Measurements from ENCODE around the gene RAB44. TPM values are rescaled to one million over a fixed set of nuclear protein-coding genes. Genes with fewer than 3 reads are reported as not detected.

RAB44 gene
- total RNA-seq, 2 donors from 2014 or later, result 4.1 to 7.9 TPM

- Mint-ChIP-seq H3K4me1 (ENCODE audit: low read depth in 2 of 2) (peaks cover 64 to 72% of the 10 kb centered on the region in 2 donors), H3K36me3 (no peaks in the 10 kb centered on the region), H3K4me3 (peak overlapping the region; percentile 87)
Observed at GRCh38 chr6:36755435-36756348, 58.1 kb downstream of the RAB44 start.

GRCh38 chr6:36756786-36757185 lies 59.2 kb downstream of the RAB44 start:
- peak overlapping the region; percentile 87 for H3K4me3 Mint-ChIP-seq
- H3K36me3 Mint-ChIP-seq, result no peaks in the 10 kb centered on the region
- peak overlapping the region; percentile 97 to 98 for H3K27ac Mint-ChIP-seq
- H3K27me3 Mint-ChIP-seq, result no peaks in the 10 kb centered on the region
- ATAC-seq (no peak), DNase-seq (ENCODE audit: low spot score) (no peak)
- H3K9me3 Mint-ChIP-seq, result no peaks in the 10 kb centered on the region
- peaks cover 60 to 70% of the 10 kb centered on the region in 2 donors for H3K4me1 Mint-ChIP-seq (ENCODE audit: low read depth in 2 of 2)

More at GRCh38 chr6:36755435-36756348, 58.1 kb downstream of the RAB44 start:
- peak; percentile 91 to 95 for ATAC-seq
- peak overlapping the region; percentile 97 to 98 for H3K27ac Mint-ChIP-seq
- no peaks in the 10 kb centered on the region for H3K9me3 Mint-ChIP-seq
- H3K27me3 Mint-ChIP-seq, result no peaks in the 10 kb centered on the region
- DNase-seq (ENCODE audit: low spot score), result peak; percentile 93

DNA sequence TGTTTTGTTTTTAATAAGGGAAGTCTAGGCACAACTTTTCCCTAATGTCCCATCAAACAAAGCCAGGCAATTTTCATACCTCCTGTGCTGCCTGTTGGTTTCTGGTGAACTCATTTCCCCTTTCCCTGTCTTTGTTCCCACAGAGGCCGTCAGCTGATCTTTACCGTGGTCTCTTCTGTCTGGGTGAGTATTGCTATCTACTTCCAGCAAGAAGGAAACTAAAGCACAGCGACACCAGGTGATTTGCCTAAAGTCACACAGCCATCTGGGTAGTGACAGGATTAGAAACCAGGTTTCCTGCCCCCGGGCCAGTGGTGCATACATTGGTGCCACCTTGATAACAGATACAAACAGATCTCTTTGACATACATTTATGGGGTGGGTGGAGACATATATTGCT lies 59.6 kb downstream of the RAB44 start:
- Mint-ChIP-seq H3K9me3 (no peaks in the 10 kb centered on the region), H3K4me3 (peak overlapping the region; percentile 87), H3K27ac (peak overlapping the region; percentile 97 to 98), H3K4me1 (ENCODE audit: low read depth in 2 of 2) (peaks cover 56 to 68% of the 10 kb centered on the region in 2 donors), H3K27me3 (no peaks in the 10 kb centered on the region), H3K36me3 (no peaks in the 10 kb centered on the region)
- no peak for DNase-seq (ENCODE audit: low spot score)
- ATAC-seq, result no peak

- Mint-ChIP-seq H3K4me1 (ENCODE audit: low read depth in 2 of 2) (peaks cover 52 to 62% of the 10 kb centered on the region in 2 donors), H3K27me3 (no peaks in the 10 kb centered on the region), H3K36me3 (no peaks in the 10 kb centered on the region), H3K27ac (peak overlapping the region; percentile 97 to 98), H3K9me3 (no peaks in the 10 kb centered on the region), H3K4me3 (no peak overlapping the region)
- DNase-seq (ENCODE audit: low spot score) (no peak), ATAC-seq (no peak)
Observed at GRCh38 chr6:36757943-36758508, 60.4 kb downstream of the RAB44 start.

GRCh38 chr6:36758516-36759147 lies 61.0 kb downstream of the RAB44 start:
- no peaks in the 10 kb centered on the region for H3K27me3 Mint-ChIP-seq
- H3K4me3 Mint-ChIP-seq, result peak overlapping the region; percentile 33
- H3K4me1 Mint-ChIP-seq (ENCODE audit: low read depth in 2 of 2), result peaks cover 49 to 56% of the 10 kb centered on the region in 2 donors
- ATAC-seq (no peak), DNase-seq (ENCODE audit: low spot score) (no peak)
- H3K9me3 Mint-ChIP-seq, result no peaks in the 10 kb centered on the region
- H3K27ac Mint-ChIP-seq, result peak overlapping the region; percentile 54 to 98
- H3K36me3 Mint-ChIP-seq, result no peaks in the 10 kb centered on the region

DNA sequence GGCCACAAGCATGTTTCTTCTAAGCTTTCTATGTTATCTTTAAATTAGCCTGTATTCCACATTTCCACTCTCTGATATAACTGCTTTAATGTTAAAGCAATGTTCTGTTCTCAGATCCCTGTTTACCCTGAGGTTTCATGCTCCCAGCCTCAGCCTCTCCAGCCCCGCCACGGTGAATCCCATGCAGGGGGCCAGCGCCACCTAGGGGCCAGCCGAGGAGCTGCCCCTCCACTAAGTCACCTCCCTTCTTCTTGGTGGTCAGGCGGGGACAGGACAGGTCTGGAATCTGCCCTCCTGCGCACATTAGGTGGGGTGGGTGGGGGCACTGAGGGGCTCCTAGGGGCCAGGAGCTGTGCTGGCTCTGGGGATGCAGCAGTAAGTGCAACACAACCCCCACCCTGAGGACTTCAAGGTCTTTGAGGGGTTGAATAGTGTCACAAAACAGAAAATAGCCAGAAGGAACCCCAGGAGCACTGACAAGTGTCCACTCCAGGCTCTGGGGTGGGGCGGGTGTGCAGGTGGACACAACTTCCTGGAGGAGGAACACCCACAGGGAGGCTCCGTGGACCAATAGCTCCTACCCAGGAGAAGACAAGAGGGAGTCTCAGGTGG lies 61.6 kb downstream of the RAB44 start:
- Mint-ChIP-seq H3K27me3 (no peaks in the 10 kb centered on the region), H3K27ac (peak overlapping the region; percentile 54 to 98), H3K9me3 (no peaks in the 10 kb centered on the region), H3K4me1 (ENCODE audit: low read depth in 2 of 2) (peaks cover 46 to 50% of the 10 kb centered on the region in 2 donors), H3K4me3 (no peak overlapping the region), H3K36me3 (no peaks in the 10 kb centered on the region)
- DNase-seq (ENCODE audit: low spot score), result peak; percentile 86
- ATAC-seq, result peak; percentile 54 to 68

DNA sequence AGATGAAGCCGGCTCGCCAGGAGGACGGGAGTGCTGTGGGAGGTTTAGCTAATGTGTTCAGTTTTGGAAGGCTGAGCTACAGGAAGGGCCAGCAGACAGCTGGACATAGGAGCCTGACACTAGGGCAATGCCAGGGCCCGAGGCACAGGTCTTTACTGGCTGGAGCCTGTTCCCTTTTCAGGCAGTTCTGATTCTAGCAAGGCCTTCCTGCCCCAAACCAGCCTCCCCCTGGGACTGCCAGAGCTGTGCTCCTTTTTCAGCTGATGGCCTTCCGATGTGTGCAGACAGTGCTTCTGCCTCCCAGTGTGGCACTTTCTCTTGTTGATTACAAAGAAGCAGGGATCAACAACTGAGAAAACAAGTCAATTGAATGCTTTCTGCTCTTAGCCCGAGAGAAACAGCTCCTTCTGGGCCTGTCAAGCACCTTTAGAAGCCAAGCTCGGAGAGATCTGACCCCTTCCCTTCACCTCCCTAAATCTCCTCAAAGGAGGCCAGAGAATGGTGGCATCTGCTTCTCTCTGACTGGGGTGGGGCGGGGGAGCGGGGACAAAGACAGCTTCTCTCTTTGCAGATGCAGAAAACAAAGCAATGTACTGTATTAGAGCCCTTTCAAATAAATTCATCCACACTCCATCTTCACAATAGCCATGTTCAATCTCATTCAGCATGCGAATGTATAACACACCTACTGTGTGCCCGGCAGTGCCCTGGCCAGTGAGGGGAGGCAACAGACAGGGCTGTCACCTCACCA lies 63.2 kb downstream of the RAB44 start:
- peak overlapping the region; percentile 18 to 98 for H3K27ac Mint-ChIP-seq
- DNase-seq (ENCODE audit: low spot score) (no peak), ATAC-seq (no peak)
- H3K36me3 Mint-ChIP-seq, result no peaks in the 10 kb centered on the region
- peaks cover 33 to 37% of the 10 kb centered on the region in 2 donors for H3K4me1 Mint-ChIP-seq (ENCODE audit: low read depth in 2 of 2)
- H3K9me3 Mint-ChIP-seq, result no peaks in the 10 kb centered on the region
- no peak overlapping the region for H3K4me3 Mint-ChIP-seq
- H3K27me3 Mint-ChIP-seq, result no peaks in the 10 kb centered on the region

DNA sequence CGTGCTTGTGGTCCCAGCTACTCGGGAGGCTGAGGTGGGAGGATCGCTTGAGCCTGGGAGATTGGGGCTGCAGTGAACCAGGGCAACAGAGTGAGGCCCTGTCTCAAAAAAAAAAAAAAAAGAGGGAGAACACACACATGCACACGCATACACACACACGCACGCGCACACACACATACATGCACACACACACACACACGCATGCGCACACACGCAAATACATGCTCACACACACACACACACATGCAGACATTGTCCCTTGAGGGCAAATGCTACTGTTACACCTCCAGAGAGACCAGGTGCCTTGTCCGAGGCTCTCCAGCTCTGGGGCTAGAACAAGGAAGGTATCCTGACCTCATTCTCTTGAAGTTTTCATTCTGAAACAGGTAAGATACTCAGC lies 64.5 kb downstream of the RAB44 start:
- H3K9me3 Mint-ChIP-seq, result no peaks in the 10 kb centered on the region
- no peaks in the 10 kb centered on the region for H3K27me3 Mint-ChIP-seq
- DNase-seq (ENCODE audit: low spot score) (no peak), ATAC-seq (no peak)
- H3K4me1 Mint-ChIP-seq (ENCODE audit: low read depth in 2 of 2), result peaks cover 27 to 28% of the 10 kb centered on the region in 2 donors
- H3K27ac Mint-ChIP-seq, result peak overlapping the region in 1 of 2 donors; percentile 15
- no peak overlapping the region for H3K4me3 Mint-ChIP-seq
- no peaks in the 10 kb centered on the region for H3K36me3 Mint-ChIP-seq

DNA sequence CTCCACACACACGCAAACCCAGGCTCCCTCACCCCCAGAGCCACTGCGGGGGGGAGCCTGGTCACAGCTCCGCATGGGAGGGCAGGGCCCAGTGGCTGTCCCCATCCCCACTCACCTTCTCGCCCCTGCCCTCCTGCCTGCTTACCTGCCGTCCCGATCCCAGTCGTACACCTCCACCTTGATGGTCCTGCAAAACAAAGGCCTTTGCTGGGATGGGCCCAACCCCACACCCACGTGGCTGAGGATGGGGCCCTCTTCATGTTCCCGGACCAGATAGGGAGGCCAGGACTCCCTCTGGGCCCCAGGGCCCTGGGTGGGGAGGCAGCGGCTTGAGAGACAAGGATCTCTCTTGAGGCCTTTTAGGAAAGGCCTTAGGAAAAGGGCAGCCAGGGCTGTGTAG lies 67.6 kb downstream of the RAB44 start:
- Mint-ChIP-seq H3K9me3 (no peaks in the 10 kb centered on the region), H3K4me3 (no peak overlapping the region), H3K27me3 (no peaks in the 10 kb centered on the region), H3K4me1 (ENCODE audit: low read depth in 2 of 2) (peaks cover 22% of the 10 kb centered on the region in 2 donors), H3K27ac (no peak overlapping the region), H3K36me3 (no peaks in the 10 kb centered on the region)
- no peak for DNase-seq (ENCODE audit: low spot score)
- no peak for ATAC-seq

- ATAC-seq (peak; percentile 78 to 79), DNase-seq (ENCODE audit: low spot score) (peak; percentile 85)
- Mint-ChIP-seq H3K27ac (peak overlapping the region; percentile 60 to 73), H3K4me1 (ENCODE audit: low read depth in 2 of 2) (peaks cover 28 to 29% of the 10 kb centered on the region in 2 donors), H3K9me3 (no peaks in the 10 kb centered on the region), H3K36me3 (no peaks in the 10 kb centered on the region), H3K4me3 (no peak overlapping the region), H3K27me3 (no peaks in the 10 kb centered on the region)
Observed at GRCh38 chr6:36765594-36766398, 68.2 kb downstream of the RAB44 start.

- DNase-seq (ENCODE audit: low spot score) (no peak), ATAC-seq (no peak)
- no peaks in the 10 kb centered on the region for H3K27me3 Mint-ChIP-seq
- no peaks in the 10 kb centered on the region for H3K36me3 Mint-ChIP-seq
- no peaks in the 10 kb centered on the region for H3K9me3 Mint-ChIP-seq
- H3K4me1 Mint-ChIP-seq (ENCODE audit: low read depth in 2 of 2), result peaks cover 35% of the 10 kb centered on the region in 2 donors
- no peak overlapping the region for H3K4me3 Mint-ChIP-seq
- H3K27ac Mint-ChIP-seq, result peak overlapping the region; percentile 60 to 73
Observed at GRCh38 chr6:36766399-36766945, 68.8 kb downstream of the RAB44 start.

DNA sequence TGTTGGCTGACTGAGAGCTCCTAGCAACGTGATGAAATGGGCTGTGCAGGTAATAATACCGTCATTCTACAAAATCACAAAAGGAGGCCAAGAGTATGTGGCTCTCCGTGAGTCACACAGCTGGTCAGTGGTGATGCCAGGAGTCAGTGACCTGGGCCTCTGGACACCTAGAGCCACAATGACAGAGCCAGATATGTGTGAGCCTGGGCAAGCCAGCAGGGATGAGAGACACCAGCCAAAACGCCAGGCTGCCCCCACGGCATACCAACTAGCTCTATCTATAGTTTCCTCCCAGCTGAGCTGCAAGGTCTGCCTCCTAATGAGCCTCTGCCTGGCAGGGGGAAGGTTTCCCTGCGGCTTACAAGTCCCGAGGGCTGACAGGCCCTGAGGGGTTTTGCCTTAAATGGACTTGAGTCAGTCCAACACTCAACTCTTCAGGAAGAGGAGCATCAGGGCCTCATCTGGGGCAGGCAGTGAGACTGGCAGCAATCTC lies 71.6 kb downstream of the RAB44 start:
- Mint-ChIP-seq H3K4me3 (peak overlapping the region; percentile 70), H3K4me1 (ENCODE audit: low read depth in 2 of 2) (peaks cover 35 to 45% of the 10 kb centered on the region in 2 donors), H3K27me3 (no peaks in the 10 kb centered on the region), H3K36me3 (no peaks in the 10 kb centered on the region), H3K27ac (peak overlapping the region; percentile 83 to 96), H3K9me3 (no peaks in the 10 kb centered on the region)
- no peak for DNase-seq (ENCODE audit: low spot score)
- ATAC-seq, result no peak

Measured in natural killer cell treated with Interleukin-12 subunit alpha and Interleukin-12 subunit beta and Interleukin-15 and Interleukin-18, amount 100 ng/mL, for 72 hours (primary cell).